Motor neuron (in vitro differentiated cells): ENCODE measurements around the gene TIE1. TPM values are rescaled to one million over a fixed set of nuclear protein-coding genes. Genes with fewer than 3 reads are reported as not detected.

Experiments
- ATAC-seq, 8 experiments: fragments of 200-7000 bp; cut with Tn5 transposase; replicated peaks in 6 of 8; 2 replicates each; pipeline ENCODE4 v1.8.0; 2021; ENCODE audit warnings: mild to moderate bottlenecking in 8 of 8, moderate library complexity in 8 of 8
- H3K27ac ChIP-seq, 2 donors: fragments of 250-450 bp; sonication (Bioruptor Pico); 2 replicates each; pipeline ENCODE4 v1.9.0; 2021; ENCODE audit warnings: antibody characterized with exemption in 2 of 2, mild to moderate bottlenecking in 2 of 2, moderate library complexity in 1 of 2
- H3K4me1 ChIP-seq, 2 donors: fragments of 250-450 bp; sonication (Bioruptor Pico); replicated peaks in 1 of 2; 2 replicates each; pipeline ENCODE4 v1.6.1; 2021; ENCODE audit warnings: antibody characterized with exemption in 2 of 2, mild to moderate bottlenecking in 2 of 2, moderate library complexity in 1 of 2
- H3K4me3 ChIP-seq, 5 donors: fragments of 250-450 bp; sonication (Bioruptor Pico); 2 replicates each; pipeline ENCODE4 v1.9.0; 2021; ENCODE audit warnings: antibody characterized with exemption in 5 of 5, mild to moderate bottlenecking in 5 of 5, moderate library complexity in 4 of 5
- WGBS, 10 experiments: fragments of 450-650 bp; shearing (Covaris generic); methylation state at CpG; one replicate each; pipeline ENCODE4 v1.0.0; 2022; 5-methylcytosine and 5-hydroxymethylcytosine counted together
- in situ Hi-C, 9 experiments: fragments of 400-800 bp; cut with MboI; loops; one replicate each; pipeline ENCODE4 v1.15.0; 2021; ENCODE audit warnings: low sequenced_read_pairs in 9 of 9, low pct_unique_long_range_greater_than_20kb in 2 of 9; ENCODE audit not compliant: unreplicated experiment in 9 of 9
- total RNA-seq, 8 experiments: library from RNA; unstranded; fragments of 300-600 nt; gene quantifications; 2 replicates each; pipeline versions ENCODE4 v1.2.3 to v1.2.4, GENCODE V29; 2022

The TIE1 gene
- total RNA-seq, 8 experiments from 2014 or later = 0.31 to 14.2 (median 0.88) TPM

- no peak for ATAC-seq
- Histone ChIP-seq H3K27ac (no peak overlapping the region), H3K4me1 (no peaks in the 10 kb centered on the region), H3K4me3 (no peak overlapping the region)
- in situ Hi-C loops = no loop called here
- 57 to 100% (median 86%) methylated on average over 1 of the region's 1 CpG; no CpG with 5 or more reads in 2 of the 10 experiments for WGBS, 10 experiments
Observed at GRCh38 chr1:43324810-43325209, 24.0 kb downstream of the TIE1 start.

- in situ Hi-C loops = no loop called here
- Histone ChIP-seq H3K4me3 (no peak overlapping the region), H3K27ac (no peak overlapping the region), H3K4me1 (no peaks in the 10 kb centered on the region)
- ATAC-seq = no peak
Observed at GRCh38 chr1:43325381-43325780, 24.6 kb downstream of the TIE1 start.

GRCh38 chr1:43327549-43328292 lies 26.9 kb downstream of the TIE1 start:
- WGBS, 10 experiments = 27 to 100% (median 100%) methylated on average over 1 of the region's 1 CpG; no CpG with 5 or more reads in 2 of the 10 experiments
- Histone ChIP-seq H3K4me3 (no peak overlapping the region), H3K27ac (no peak overlapping the region), H3K4me1 (peaks cover 0 to 2% of the 10 kb centered on the region in 2 donors)
- peak in 1 of 8 experiments; percentile 14 for ATAC-seq
- in situ Hi-C loops = no loop called here

GRCh38 chr1:43329995-43330751 lies 29.4 kb downstream of the TIE1 start:
- peak in 6 of 8 experiments; percentile 15 to 99 (median 54) for ATAC-seq
- Histone ChIP-seq H3K4me1 (peaks cover 0 to 2% of the 10 kb centered on the region in 2 donors), H3K27ac (no peak overlapping the region), H3K4me3 (no peak overlapping the region)
- WGBS, 10 experiments = 0 to 100% (median 58%) methylated on average over 1 to 5 of the region's 6 CpGs; no CpG with 5 or more reads in 3 of the 10 experiments
- in situ Hi-C loops = no loop called here

- ATAC-seq = no peak
- in situ Hi-C loops = no loop called here
- peaks cover 0 to 2% of the 10 kb centered on the region in 2 donors for H3K4me1 ChIP-seq
- WGBS, 10 experiments = 93 to 100% (median 100%) methylated on average over 1 to 5 of the region's 5 CpGs; no CpG with 5 or more reads in 1 of the 10 experiments
- H3K27ac ChIP-seq = no peak overlapping the region
- no peak overlapping the region for H3K4me3 ChIP-seq
Observed at GRCh38 chr1:43331688-43332087, 30.9 kb downstream of the TIE1 start.

- Histone ChIP-seq H3K27ac (no peak overlapping the region), H3K4me1 (peaks cover 0 to 2% of the 10 kb centered on the region in 2 donors), H3K4me3 (no peak overlapping the region)
- WGBS, 10 experiments = 27 to 94% (median 74%) methylated on average over 2 to 7 of the region's 7 CpGs
- in situ Hi-C loops = no loop called here
- no peak for ATAC-seq
Observed at GRCh38 chr1:43334453-43335205, 33.8 kb downstream of the TIE1 start.

- Histone ChIP-seq H3K4me1 (no peaks in the 10 kb centered on the region), H3K4me3 (no peak within 1 kb of the TSS), H3K27ac (no peak within 1 kb of the TSS)
- in situ Hi-C loops = no loop called here
- ATAC-seq = no peak
- WGBS, 10 experiments = 80 to 100% (median 100%) methylated on average over 1 of the region's 3 CpGs; no CpG with 5 or more reads in 7 of the 10 experiments
Observed at GRCh38 chr1:43337588-43337987, 36.8 kb downstream of the TIE1 start, which contains the start of gene MPL. Gene MPL (plus strand): TSS chr1:43337818. CDS start chr1:43337849, 31 bp downstream.

GRCh38 chr1:43338001-43338400 lies 37.2 kb downstream of the TIE1 start:
- Histone ChIP-seq H3K27ac (no peak overlapping the region), H3K4me1 (no peaks in the 10 kb centered on the region), H3K4me3 (no peak overlapping the region)
- WGBS, 10 experiments = 7 to 100% (median 80%) methylated on average over 1 to 4 of the region's 5 CpGs; no CpG with 5 or more reads in 3 of the 10 experiments
- in situ Hi-C loops = no loop called here
- no peak for ATAC-seq

- no peak for ATAC-seq
- WGBS, 10 experiments = 17 to 83% (median 65%) methylated on average over 1 to 6 of the region's 6 CpGs; no CpG with 5 or more reads in 3 of the 10 experiments
- in situ Hi-C loops = no loop called here
- no peak overlapping the region for H3K4me3 ChIP-seq
- no peaks in the 10 kb centered on the region for H3K4me1 ChIP-seq
- H3K27ac ChIP-seq = no peak overlapping the region
Observed at GRCh38 chr1:43339584-43340232, 38.9 kb downstream of the TIE1 start.

GRCh38 chr1:43340559-43340958 lies 39.8 kb downstream of the TIE1 start:
- Histone ChIP-seq H3K4me3 (no peak overlapping the region), H3K4me1 (no peaks in the 10 kb centered on the region), H3K27ac (no peak overlapping the region)
- WGBS, 10 experiments = 33 to 83% (median 63%) methylated on average over 1 of the region's 1 CpG; no CpG with 5 or more reads in 4 of the 10 experiments
- no peak for ATAC-seq
- in situ Hi-C loops = no loop called here

GRCh38 chr1:43344267-43344850 lies 43.6 kb downstream of the TIE1 start:
- Histone ChIP-seq H3K4me1 (peaks cover 6 to 10% of the 10 kb centered on the region in 2 donors), H3K27ac (no peak overlapping the region), H3K4me3 (no peak overlapping the region)
- WGBS, 10 experiments = 60 to 100% (median 89%) methylated on average over 1 to 4 of the region's 4 CpGs
- no peak for ATAC-seq
- in situ Hi-C loops = no loop called here

- in situ Hi-C loops = no loop called here
- H3K4me1 ChIP-seq = peaks cover 12 to 16% of the 10 kb centered on the region in 2 donors
- 17 to 100% (median 90%) methylated on average over 1 to 3 of the region's 3 CpGs; no CpG with 5 or more reads in 1 of the 10 experiments for WGBS, 10 experiments
- no peak overlapping the region for H3K4me3 ChIP-seq
- no peak for ATAC-seq
- H3K27ac ChIP-seq = no peak overlapping the region
Observed at GRCh38 chr1:43345120-43345519, 44.3 kb downstream of the TIE1 start.
